HK-2 (cell line): ENCODE data around the gene STXBP6.

ENCODE experiments used
- DNase-seq: peaks from one replicate; pipeline ENCODE4 v3.0.0-alpha.2; 2018; ENCODE audit not compliant: unreplicated experiment

STXBP6 gene

GRCh38 chr14:25052385-25052784 lies 2.4 kb upstream of the STXBP6 start:
- DNase-seq, result no peak

- peak; percentile 3 for DNase-seq
Observed at GRCh38 chr14:25050269-25051150, 563 bp upstream of the STXBP6 start.

- DNase-seq, result no peak
Observed at GRCh38 chr14:25049093-25049567, 817 bp downstream of the STXBP6 start.

GRCh38 chr14:25048170-25049016 lies 1.6 kb downstream of the STXBP6 start:
- no peak for DNase-seq

GRCh38 chr14:25046301-25046943 lies 3.5 kb downstream of the STXBP6 start:
- DNase-seq, result no peak

- no peak for DNase-seq
Observed at GRCh38 chr14:25044106-25044698, 5.7 kb downstream of the STXBP6 start.

- no peak for DNase-seq
Observed at GRCh38 chr14:25042362-25043299, 7.3 kb downstream of the STXBP6 start.

GRCh38 chr14:25041898-25042297 lies 8.0 kb downstream of the STXBP6 start:
- DNase-seq, result no peak

GRCh38 chr14:25041484-25041883 lies 8.5 kb downstream of the STXBP6 start:
- DNase-seq, result no peak

- no peak for DNase-seq
Observed at GRCh38 chr14:25039933-25040332, 10.0 kb downstream of the STXBP6 start.

GRCh38 chr14:25038044-25038668 lies 11.8 kb downstream of the STXBP6 start:
- DNase-seq, result no peak

- DNase-seq, result no peak
Observed at GRCh38 chr14:25037032-25037431, 12.9 kb downstream of the STXBP6 start.

- DNase-seq, result no peak
Observed at GRCh38 chr14:25034803-25035681, 14.9 kb downstream of the STXBP6 start.

GRCh38 chr14:25033358-25033757 lies 16.6 kb downstream of the STXBP6 start:
- no peak for DNase-seq

GRCh38 chr14:25032092-25032784 lies 17.7 kb downstream of the STXBP6 start:
- DNase-seq, result peak; percentile 54

GRCh38 chr14:25026476-25027137 lies 23.3 kb downstream of the STXBP6 start:
- DNase-seq, result no peak

GRCh38 chr14:25019892-25020291 lies 30.1 kb downstream of the STXBP6 start:
- DNase-seq, result no peak

- no peak for DNase-seq
Observed at GRCh38 chr14:25017562-25017961, 32.4 kb downstream of the STXBP6 start.
